HUDEP-2 (cell line): ENCODE results near the gene NOTCH2.
"Not testable (repeated sequence)": the region's sequence is repeated elsewhere in the genome, so short reads cannot be mapped to it uniquely, and the experiment has no call there.

ENCODE experiments used
- DNase-seq, 76 experiments: peaks; one replicate each; lab custom pipeline; 2025; ENCODE audit not compliant: unreplicated experiment in 76 of 76; lab: John Stamatoyannopoulos, UW

Gene NOTCH2

GRCh38 chr1:120069067-120069919 is at the start of gene NOTCH2:
Gene NOTCH2, minus strand, starts transcription at chr1:120069662. Its CDS starts 256 bp downstream, at chr1:120069406.
- peak in 62 of 76 experiments; percentile 0 to 75 (median 36) for DNase-seq

- DNase-seq, result not testable (repeated sequence)
Measured at GRCh38 chr1:120117371-120118177, 48.1 kb upstream of the NOTCH2 start.

DNA sequence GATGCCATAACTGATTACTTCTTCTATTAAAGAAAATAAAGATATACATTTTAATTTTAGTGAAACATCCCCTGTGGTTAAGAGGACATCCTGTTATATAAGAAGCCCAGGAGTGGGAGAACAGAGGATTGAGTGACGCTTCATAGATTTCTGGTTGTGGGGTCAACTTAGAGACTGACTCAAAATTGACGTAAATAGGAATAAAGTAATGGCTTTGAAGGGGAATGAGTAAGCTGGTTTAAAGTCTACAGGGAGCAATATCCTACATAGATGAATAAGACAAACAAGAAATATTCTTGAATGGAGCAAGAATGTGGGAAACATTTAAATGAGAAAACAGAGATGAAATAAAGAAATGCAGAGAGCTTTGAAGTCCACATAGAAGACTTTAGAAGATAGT is 46.6 kb upstream of the NOTCH2 start:
- not testable (repeated sequence) for DNase-seq

- DNase-seq, result not testable (repeated sequence)
Measured at GRCh38 chr1:120113134-120113533, 43.7 kb upstream of the NOTCH2 start.

GRCh38 chr1:120112212-120112611 is 42.8 kb upstream of the NOTCH2 start:
- not testable (repeated sequence) for DNase-seq

- not testable (repeated sequence) for DNase-seq
Measured at GRCh38 chr1:120111771-120112170, 42.3 kb upstream of the NOTCH2 start.

- DNase-seq, result not testable (repeated sequence)
Measured at GRCh38 chr1:120111008-120111407, 41.5 kb upstream of the NOTCH2 start.

GRCh38 chr1:120109656-120110055 is 40.2 kb upstream of the NOTCH2 start:
- DNase-seq, result not testable (repeated sequence)

DNA sequence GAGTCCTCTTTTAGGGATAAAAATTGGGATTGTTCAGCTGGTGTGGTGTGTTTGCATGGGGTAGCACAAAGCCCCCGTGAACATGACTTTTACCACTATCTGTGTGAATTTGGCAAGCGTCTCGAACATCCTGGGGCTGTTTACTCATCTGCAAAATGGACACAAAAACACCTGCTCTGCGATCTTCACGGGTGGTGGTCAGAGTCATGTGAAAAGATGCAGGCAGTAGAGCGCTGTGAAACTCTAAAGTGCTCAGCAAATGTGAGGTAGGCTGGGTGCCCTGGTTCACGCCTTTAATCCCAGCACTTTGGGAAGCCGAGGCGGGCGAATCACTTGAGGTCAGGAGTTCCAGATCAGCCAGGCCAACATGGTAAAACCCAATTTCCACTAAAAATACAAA is 39.7 kb upstream of the NOTCH2 start:
- not testable (repeated sequence) for DNase-seq

GRCh38 chr1:120105288-120105687 is 35.8 kb upstream of the NOTCH2 start:
- not testable (repeated sequence) for DNase-seq

GRCh38 chr1:120103768-120104167 is 34.3 kb upstream of the NOTCH2 start:
- DNase-seq, result not testable (repeated sequence)

GRCh38 chr1:120101593-120101992 is 32.1 kb upstream of the NOTCH2 start:
- not testable (repeated sequence) for DNase-seq

DNA sequence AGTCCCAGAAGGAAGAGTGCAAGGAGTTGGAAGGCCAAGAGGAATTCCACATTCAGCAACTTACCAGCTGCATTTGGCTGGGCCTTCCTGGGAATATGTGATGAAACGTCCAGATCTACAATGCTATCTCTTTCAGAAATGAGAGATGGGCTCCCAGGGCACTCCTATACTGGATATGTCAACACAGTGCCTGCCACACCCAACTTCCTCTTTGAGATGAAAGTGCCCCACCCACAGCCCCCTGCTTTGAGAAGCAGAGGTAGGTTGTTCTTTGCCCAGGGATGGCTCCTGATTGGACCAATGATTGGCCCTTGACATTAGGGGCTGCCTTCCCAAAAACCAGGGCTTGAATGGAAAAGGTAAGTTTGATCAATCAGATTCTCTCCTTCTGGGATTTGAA is 31.1 kb upstream of the NOTCH2 start:
- DNase-seq, result not testable (repeated sequence)

- DNase-seq, result not testable (repeated sequence)
Measured at GRCh38 chr1:120098986-120099759, 29.7 kb upstream of the NOTCH2 start.

DNA sequence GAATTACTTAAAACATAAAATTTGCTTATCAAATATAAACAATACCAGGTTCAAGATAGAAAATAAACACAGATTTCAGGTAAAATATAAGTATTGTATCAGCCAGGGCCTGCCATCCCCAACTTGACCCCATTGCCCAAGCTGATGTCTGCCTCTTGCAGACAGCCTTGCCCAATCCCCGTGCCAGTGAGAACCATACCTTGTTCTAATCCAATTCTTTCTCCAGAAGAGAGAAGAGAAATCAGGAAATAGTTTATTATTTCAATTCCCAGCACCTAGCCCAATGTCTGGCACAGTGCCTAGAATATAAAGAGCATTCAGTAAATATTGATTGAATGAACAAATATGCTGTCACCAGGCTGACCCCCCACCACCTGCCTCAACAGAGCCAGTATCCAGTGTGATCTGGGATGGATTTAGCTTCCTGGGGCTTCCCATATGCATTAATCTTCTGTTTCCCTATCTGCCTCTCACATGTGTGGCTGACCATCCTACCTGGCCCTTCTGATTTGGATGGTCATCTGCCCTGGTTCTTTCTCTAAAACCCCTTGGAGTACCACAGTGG is 27.6 kb upstream of the NOTCH2 start:
- not testable (repeated sequence) for DNase-seq

- DNase-seq, result not testable (repeated sequence)
Measured at GRCh38 chr1:120093548-120094181, 24.2 kb upstream of the NOTCH2 start.

- DNase-seq, result not testable (repeated sequence)
Measured at GRCh38 chr1:120092232-120093218, 23.1 kb upstream of the NOTCH2 start.

GRCh38 chr1:120090830-120091229 is 21.4 kb upstream of the NOTCH2 start:
- DNase-seq, result not testable (repeated sequence)

DNA sequence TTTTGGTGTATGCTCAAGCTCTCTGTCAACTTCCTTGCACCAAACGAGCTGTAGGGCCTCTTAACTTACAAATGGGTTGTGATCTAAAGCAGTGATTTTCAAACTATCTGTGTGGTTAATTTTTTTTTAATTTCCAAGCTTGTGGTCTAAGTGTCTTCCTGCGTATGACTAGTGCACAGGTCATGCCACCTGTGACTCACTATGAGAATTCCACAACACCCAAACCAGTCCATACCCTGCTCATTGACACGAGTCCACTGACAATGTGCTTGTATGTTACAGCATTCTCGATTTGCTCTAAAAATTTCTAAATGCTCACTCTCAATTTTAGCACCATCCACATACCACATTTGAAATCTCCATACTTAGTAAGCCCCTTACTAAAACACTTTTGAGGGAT is 18.5 kb upstream of the NOTCH2 start:
- DNase-seq, result not testable (repeated sequence)
